RWPE2 (cell line): Measurements from ENCODE around the gene ATP13A3.
"Not testable (repeated sequence)": the region's sequence is repeated elsewhere in the genome, so short reads cannot be mapped to it uniquely, and the experiment has no call there.

Source experiments
- ATAC-seq: fragments of 200-7000 bp; cut with Tn5 transposase; 3 replicates; pipeline ENCODE4 v1.9.1; 2021; ENCODE audit warnings: low read depth
- DNase-seq: peaks from one replicate; pipeline ENCODE4 v3.0.0-alpha.2; 2020; ENCODE audit warnings: low spot score
- H3K27ac ChIP-seq: fragments of 450-650 bp; 2 replicates; pipeline ENCODE4 v1.5.1; 2017; ENCODE audit warnings: mild to moderate bottlenecking; ENCODE audit not compliant: poor library complexity, severe bottlenecking
- H3K27me3 ChIP-seq: fragments of 250-450 bp; sonication (Bioruptor Pico); 2 replicates; pipeline ENCODE4 v1.5.1; 2021; ENCODE audit warnings: mild to moderate bottlenecking, moderate library complexity; ENCODE audit not compliant: insufficient read depth, poor library complexity, severe bottlenecking
- H3K36me3 ChIP-seq: fragments of 250-450 bp; sonication (Bioruptor Pico); 2 replicates; pipeline ENCODE4 v1.5.1; 2020; ENCODE audit warnings: low read depth, mild to moderate bottlenecking, moderate library complexity
- H3K4me1 ChIP-seq: fragments of 250-450 bp; sonication (Bioruptor Pico); 2 replicates; pipeline ENCODE4 v1.5.1; 2021; ENCODE audit warnings: mild to moderate bottlenecking, moderate library complexity; ENCODE audit not compliant: insufficient read depth, poor library complexity, severe bottlenecking
- H3K4me3 ChIP-seq: fragments of 250-450 bp; sonication (Bioruptor Pico); 2 replicates; pipeline ENCODE4 v1.5.1; 2021; ENCODE audit warnings: mild to moderate bottlenecking, moderate library complexity; ENCODE audit not compliant: severe bottlenecking
- H3K9me3 ChIP-seq: fragments of 250-450 bp; sonication (Bioruptor Pico); 2 replicates; pipeline ENCODE4 v1.5.1; 2021; ENCODE audit warnings: mild to moderate bottlenecking, moderate library complexity; ENCODE audit not compliant: severe bottlenecking
- CTCF ChIP-seq: fragments of 450-650 bp; IDR thresholded peaks from one replicate; pipeline ENCODE4 v1.5.1; 2017; ENCODE audit warnings: mild to moderate bottlenecking, moderate library complexity; ENCODE audit not compliant: poor library complexity, severe bottlenecking

Gene ATP13A3

GRCh38 chr3:194485881-194486539 lies 792 bp downstream of the ATP13A3 start:
- no peaks in the 10 kb centered on the region for H3K9me3 ChIP-seq
- no peak for DNase-seq
- peak overlapping the region; percentile 82 for H3K4me3 ChIP-seq
- peak; percentile 3 for TF ChIP-seq CTCF
- peak overlapping the region; percentile 94 for H3K27ac ChIP-seq
- H3K27me3 ChIP-seq, result no peaks in the 10 kb centered on the region
- peaks cover 48% of the 10 kb centered on the region for H3K4me1 ChIP-seq
- H3K36me3 ChIP-seq, result peaks cover 43% of the 10 kb centered on the region
- ATAC-seq, result peak; percentile 11; the same call in 1 of the 3 replicates

DNA sequence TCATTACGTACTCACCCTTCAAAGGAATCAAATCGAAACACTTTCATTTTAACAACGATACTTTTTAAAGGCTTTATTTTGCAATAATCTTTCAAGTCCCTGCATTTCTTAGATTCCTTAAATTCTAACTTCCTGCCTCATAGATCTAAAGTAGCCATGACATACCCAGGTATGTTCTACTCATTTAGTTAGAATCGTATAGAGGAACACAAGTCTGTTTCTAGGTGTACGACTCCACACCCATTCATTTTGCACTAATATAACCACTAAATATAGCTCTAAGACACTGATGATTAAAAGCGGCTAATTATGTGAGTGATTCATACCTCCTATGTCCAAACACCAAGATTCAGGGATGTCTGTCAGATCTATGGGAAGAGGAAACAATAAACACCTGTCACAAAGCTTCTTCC lies 1.3 kb downstream of the ATP13A3 start:
- ATAC-seq (peak; percentile 43; the same call in 2 of the 3 replicates), DNase-seq (no peak)
- peak overlapping the region; percentile 94 for H3K27ac ChIP-seq
- H3K27me3 ChIP-seq, result no peaks in the 10 kb centered on the region
- no peak for TF ChIP-seq CTCF
- H3K36me3 ChIP-seq, result peaks cover 48% of the 10 kb centered on the region
- no peaks in the 10 kb centered on the region for H3K9me3 ChIP-seq
- peak overlapping the region; percentile 82 for H3K4me3 ChIP-seq
- H3K4me1 ChIP-seq, result peaks cover 51% of the 10 kb centered on the region

DNA sequence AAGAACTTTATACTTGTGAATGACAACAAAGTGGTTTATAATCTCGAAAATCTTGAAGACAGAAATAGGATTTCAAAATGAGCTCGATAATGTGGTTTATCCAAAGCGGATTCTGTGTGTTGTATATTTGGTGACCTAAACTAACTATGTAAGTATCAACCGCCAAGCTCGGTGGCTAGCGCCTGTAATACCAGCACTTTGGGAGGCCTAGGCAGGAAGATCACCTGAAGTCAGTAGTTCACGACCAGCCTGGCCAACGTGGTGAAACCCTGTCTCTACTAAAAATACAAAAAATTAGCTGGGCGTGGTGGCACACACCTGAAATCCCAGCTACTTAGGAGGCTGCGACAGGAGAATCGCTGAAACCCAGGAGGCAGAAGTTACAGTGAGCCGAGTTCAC lies 2.2 kb downstream of the ATP13A3 start:
- H3K27ac ChIP-seq, result peak overlapping the region; percentile 94
- peaks cover 55% of the 10 kb centered on the region for H3K36me3 ChIP-seq
- no peak overlapping the region for H3K4me3 ChIP-seq
- peaks cover 46% of the 10 kb centered on the region for H3K4me1 ChIP-seq
- DNase-seq (no peak), ATAC-seq (no peak)
- no peaks in the 10 kb centered on the region for H3K9me3 ChIP-seq
- H3K27me3 ChIP-seq, result no peaks in the 10 kb centered on the region
- TF ChIP-seq CTCF, result no peak

DNA sequence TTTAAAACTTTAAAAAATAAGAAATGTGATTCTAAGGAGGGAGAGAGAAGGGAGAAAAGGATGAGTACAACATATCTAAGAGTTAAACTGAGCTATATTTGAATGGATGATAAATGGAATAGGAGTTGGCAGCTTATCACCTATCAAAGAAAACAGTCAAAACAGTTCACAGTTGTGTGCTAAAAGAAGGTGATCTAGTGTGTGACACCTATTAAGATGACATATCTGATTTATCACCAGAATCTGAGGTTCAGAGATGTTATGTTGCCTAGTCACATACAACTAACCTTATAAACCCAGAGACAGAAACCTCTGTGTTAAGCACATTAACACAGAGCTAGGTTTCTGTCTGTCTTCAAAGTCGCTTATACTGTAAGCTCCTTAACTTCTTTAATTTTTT lies 3.0 kb downstream of the ATP13A3 start:
- no peaks in the 10 kb centered on the region for H3K27me3 ChIP-seq
- TF ChIP-seq CTCF, result no peak
- no peak for DNase-seq
- no peak for ATAC-seq
- H3K9me3 ChIP-seq, result no peaks in the 10 kb centered on the region
- peaks cover 62% of the 10 kb centered on the region for H3K36me3 ChIP-seq
- H3K4me1 ChIP-seq, result peaks cover 39% of the 10 kb centered on the region
- peak overlapping the region; percentile 94 for H3K27ac ChIP-seq
- H3K4me3 ChIP-seq, result no peak overlapping the region

DNA sequence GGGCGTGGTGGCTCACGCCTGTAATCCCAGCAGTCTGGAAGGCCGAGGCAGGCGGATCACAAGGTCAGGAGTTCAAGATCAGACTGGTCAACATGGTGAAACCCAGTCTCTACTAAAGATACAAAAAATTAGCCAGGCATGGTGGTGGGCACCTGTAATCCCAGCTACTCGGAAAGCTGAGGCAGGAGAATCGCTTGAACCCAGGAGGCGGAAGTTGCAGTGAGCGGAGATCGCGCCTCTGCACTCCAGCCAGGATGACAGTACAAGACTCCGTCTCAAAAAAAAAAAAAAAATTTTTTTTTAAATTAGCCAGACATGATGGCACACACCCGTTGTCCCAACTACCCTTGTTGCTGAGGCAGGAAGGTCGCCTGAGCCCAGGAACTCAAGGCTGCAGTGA lies 4.0 kb downstream of the ATP13A3 start:
- not testable (repeated sequence) for H3K27me3 ChIP-seq, ATAC-seq, H3K9me3 ChIP-seq, H3K4me3 ChIP-seq, DNase-seq
- peak overlapping the region; percentile 35 for H3K27ac ChIP-seq
- H3K4me1 ChIP-seq, result peaks cover 29% of the 10 kb centered on the region
- H3K36me3 ChIP-seq, result peaks cover 72% of the 10 kb centered on the region
